IMR-90 (cell line): ENCODE results near the gene COG3. TPM values are rescaled to one million over a fixed set of nuclear protein-coding genes. Genes with fewer than 3 reads are reported as not detected.

Source experiments
- ATAC-seq: fragments of 200-7000 bp; cut with Tn5 transposase; 2 replicates; pipeline ENCODE4 v1.9.1; 2020; ENCODE audit warnings: low read depth, mild to moderate bottlenecking, moderate library complexity
- BruUV-seq: library from RNA; stranded (reverse); fragments of 400-500 nt; replicated peaks from 2 replicates; lab custom pipeline; 2021; lab: Mats Ljungman, UMichigan
- CTCF ChIA-PET: fragments of 300-600 bp; formaldehyde crosslinking; extraction: SDS; loops from one replicate; lab custom pipeline; 2021; ENCODE audit warnings: antibody characterized with exemption; lab: Yijun Ruan, JAX
- POLR2A ChIA-PET: fragments of 300-600 bp; sonication (Branson Sonifier 250); formaldehyde crosslinking; loops from one replicate; lab custom pipeline; 2022; ENCODE audit warnings: antibody characterized with exemption; ENCODE audit not compliant: unreplicated experiment; lab: Charles Lee
- DNase-seq: peaks from one replicate; pipeline ENCODE4 v3.0.0; 2013
- H2AFZ ChIP-seq: replicated peaks from 2 replicates; pipeline ENCODE3; 2013; ENCODE audit warnings: low read length, mild to moderate bottlenecking; ENCODE audit not compliant: poor library complexity
- H2AK5ac ChIP-seq: 2 replicates; pipeline ENCODE4 v1.6.1; 2013; ENCODE audit warnings: low read depth, low read length, inconsistent platforms
- H2AK9ac ChIP-seq: replicated peaks from 2 replicates; pipeline ENCODE3; 2013; ENCODE audit warnings: mild to moderate bottlenecking, low read depth, low read length, moderate library complexity; ENCODE audit not compliant: poor library complexity
- H2BK120ac ChIP-seq: 2 replicates; pipeline ENCODE4 v1.6.1; 2013; ENCODE audit warnings: low read depth, low read length, inconsistent platforms
- H2BK15ac ChIP-seq: 3 replicates; pipeline ENCODE4 v1.6.1; 2013; ENCODE audit warnings: low read depth, low read length, inconsistent platforms
- H2BK20ac ChIP-seq: 2 replicates; pipeline ENCODE4 v1.6.1; 2013; ENCODE audit warnings: low read depth, mild to moderate bottlenecking, inconsistent platforms, low read length, moderate library complexity
- H2BK5ac ChIP-seq: 2 replicates; pipeline ENCODE4 v1.6.1; 2013; ENCODE audit warnings: mild to moderate bottlenecking, low read depth, low read length, inconsistent platforms; ENCODE audit not compliant: poor library complexity, severe bottlenecking
- H3K14ac ChIP-seq: replicated peaks from 2 replicates; pipeline ENCODE4 v1.6.1; 2013; ENCODE audit warnings: low read depth, low read length, inconsistent platforms
- H3K18ac ChIP-seq: 2 replicates; pipeline ENCODE4 v1.6.1; 2013; ENCODE audit warnings: low read depth, low read length, control low read depth
- H3K23ac ChIP-seq: 2 replicates; pipeline ENCODE4 v1.6.1; 2013; ENCODE audit warnings: low read depth, low read length, inconsistent platforms
- H3K27ac ChIP-seq: 2 replicates; pipeline ENCODE4 v1.5.1; 2013; ENCODE audit warnings: mild to moderate bottlenecking, control low read depth, low read length; ENCODE audit not compliant: insufficient read depth
- H3K27me3 ChIP-seq: 2 replicates; pipeline ENCODE4 v1.6.1; 2013; ENCODE audit warnings: low read length; ENCODE audit not compliant: control insufficient read depth, insufficient read depth
- H3K36me3 ChIP-seq: 2 replicates; pipeline ENCODE4 v1.6.1; 2013; ENCODE audit warnings: low read length, mixed read lengths; ENCODE audit not compliant: control insufficient read depth, insufficient read depth
- H3K4ac ChIP-seq: 2 replicates; pipeline ENCODE4 v1.6.1; 2013; ENCODE audit warnings: low read depth, low read length, inconsistent platforms
- H3K4me1 ChIP-seq: 2 replicates; pipeline ENCODE4 v1.6.1; 2013; ENCODE audit warnings: low read length, mixed read lengths; ENCODE audit not compliant: control insufficient read depth, insufficient read depth
- H3K4me2 ChIP-seq: 2 replicates; pipeline ENCODE4 v1.6.1; 2013; ENCODE audit warnings: low read depth, mild to moderate bottlenecking, control low read depth, low read length, moderate library complexity
- H3K4me3 ChIP-seq: 2 replicates; pipeline ENCODE4 v1.5.1; 2013; ENCODE audit warnings: low read depth, mild to moderate bottlenecking, control low read depth, low read length, moderate library complexity; ENCODE audit not compliant: insufficient read depth
- H3K56ac ChIP-seq: 2 replicates; pipeline ENCODE4 v1.6.1; 2013; ENCODE audit warnings: low read length, inconsistent platforms; ENCODE audit not compliant: insufficient read depth; ENCODE audit errors: extremely low read depth
- H3K79me1 ChIP-seq, 2 experiments: 2 replicates each; pipeline ENCODE4 v1.6.1; 2013; ENCODE audit warnings: low read length in 2 of 2, inconsistent platforms in 1 of 2, low read depth in 1 of 2
- H3K9ac ChIP-seq: 2 replicates; pipeline ENCODE4 v1.6.1; 2013; ENCODE audit warnings: low read depth, low read length, control low read depth
- H3K9me1 ChIP-seq: 2 replicates; pipeline ENCODE4 v1.6.1; 2013; ENCODE audit warnings: low read length, inconsistent platforms; ENCODE audit not compliant: insufficient read depth
- H3K9me3 ChIP-seq: 2 replicates; pipeline ENCODE4 v1.6.1; 2013; ENCODE audit warnings: low read length; ENCODE audit not compliant: control insufficient read depth, insufficient read depth
- H4K20me1 ChIP-seq: 2 replicates; pipeline ENCODE4 v1.6.1; 2013; ENCODE audit warnings: low read length, inconsistent platforms; ENCODE audit not compliant: insufficient read depth
- H4K5ac ChIP-seq: 2 replicates; pipeline ENCODE4 v1.6.1; 2013; ENCODE audit warnings: mild to moderate bottlenecking, low read depth, low read length, control low read depth
- H4K8ac ChIP-seq, 2 experiments: 2 replicates each; pipeline ENCODE4 v1.6.1; 2013; ENCODE audit warnings: low read depth in 2 of 2, low read length in 2 of 2, control low read depth in 1 of 2, inconsistent platforms in 1 of 2
- H4K91ac ChIP-seq: 2 replicates; pipeline ENCODE4 v1.6.1; 2013; ENCODE audit warnings: low read depth, low read length, inconsistent platforms; ENCODE audit not compliant: insufficient read depth
- BHLHE40 ChIP-seq: fragments of 150-350 bp; IDR thresholded peaks from 2 replicates; pipeline ENCODE4 v1.6.1; 2016; ENCODE audit warnings: mild to moderate bottlenecking, low read depth, low read length
- CHD1 ChIP-seq: IDR thresholded peaks from 2 replicates; pipeline ENCODE4 v1.6.1; 2012; ENCODE audit warnings: low read depth, low read length, improper control_type of control experiment
- MAFK ChIP-seq: IDR thresholded peaks from 2 replicates; pipeline ENCODE4 v1.6.1; 2012; ENCODE audit warnings: low read depth, low read length, improper control_type of control experiment
- MAZ ChIP-seq: IDR thresholded peaks from 2 replicates; pipeline ENCODE4 v1.6.1; 2012; ENCODE audit warnings: low read depth, mild to moderate bottlenecking, low read length, improper control_type of control experiment, moderate library complexity, borderline replicate concordance
- MXI1 ChIP-seq: IDR thresholded peaks from 2 replicates; pipeline ENCODE4 v1.6.1; 2012; ENCODE audit warnings: low read depth, mild to moderate bottlenecking, low read length, moderate library complexity, borderline replicate concordance
- POLR2A ChIP-seq: IDR thresholded peaks from 2 replicates; pipeline ENCODE4 v1.6.1; 2012; ENCODE audit warnings: mild to moderate bottlenecking, low read depth, low read length
- SMC3 ChIP-seq: fragments of 150-350 bp; IDR thresholded peaks from 2 replicates; pipeline ENCODE4 v1.6.1; 2016; ENCODE audit warnings: low read depth, mild to moderate bottlenecking, antibody characterized with exemption, low read length, moderate library complexity
- WGBS, 2 experiments: methylation state at CpG; one replicate each; pipeline versions ENCODE4 v1.1.5 to v1.1.7; 2013; ENCODE audit warnings: missing lambda C conversion rate in 2 of 2; ENCODE audit not compliant: insufficient read length in 1 of 2; ENCODE audit errors: extremely low coverage in 2 of 2; 5-methylcytosine and 5-hydroxymethylcytosine counted together
- dilution Hi-C: fragments of 300-500 bp; cut with HindIII; formaldehyde crosslinking; loops from one replicate; pipeline ENCODE4 v1.14.3; 2018; ENCODE audit warnings: low sequenced_read_pairs; ENCODE audit not compliant: unreplicated experiment
- in situ Hi-C: fragments of 300-500 bp; cut with MboI; formaldehyde crosslinking; loops from 3 replicates; pipeline ENCODE4 v1.14.3; 2019; ENCODE audit warnings: low sequenced_read_pairs, inconsistent platforms, mixed read lengths
- intact Hi-C: fragments of 100-400 bp; cut with micrococcal nuclease; formaldehyde crosslinking; loops from 2 replicates; pipeline ENCODE4 v1.10.0; 2022
- polyA plus RNA-seq, 3 experiments: library from polyadenylated mRNA; depleted of rRNA; stranded (reverse); fragments of >200 nt; gene quantifications; 2 replicates each; pipeline ENCODE4 v1.2.3, GENCODE V29; 2012; ENCODE audit warnings: low replicate concordance in 1 of 3
- total RNA-seq: library from RNA; depleted of rRNA; stranded (reverse); fragments of >200 nt; gene quantifications from 2 replicates; pipeline ENCODE4 v1.2.3, GENCODE V29; 2012
- TF ChIP-seq, protein P1 (sequence below): fragments of 150-350 bp; IDR thresholded peaks from 2 replicates; pipeline ENCODE4 v1.6.1; 2016; ENCODE audit warnings: low read depth, mild to moderate bottlenecking, low read length, moderate library complexity, borderline replicate concordance

The COG3 gene
- total and polyA plus RNA-seq, 2 of the 4 experiments (the other 2 are of a cell fraction): 21.7 to 31.9 TPM

DNA sequence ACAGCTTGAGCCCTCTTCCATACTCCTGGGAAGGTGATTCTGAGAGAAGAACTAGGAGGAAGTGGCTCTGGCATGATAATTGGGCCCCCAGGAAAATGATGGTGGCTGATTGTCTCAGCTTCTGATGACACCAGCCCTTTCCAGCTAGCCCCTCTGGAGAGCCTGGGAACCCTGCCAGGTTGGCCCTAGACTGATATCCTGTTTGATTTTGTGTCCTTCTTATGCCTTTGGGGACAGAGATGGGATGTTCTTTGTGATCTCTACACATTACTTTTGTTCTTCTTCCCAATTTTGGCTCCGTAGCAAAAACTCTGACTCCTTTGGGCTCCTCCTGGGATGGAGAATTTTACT lies 111.1 kb downstream of the COG3 start:
- Histone ChIP-seq H3K56ac (no peak overlapping the region), H2BK120ac (no peak overlapping the region), H3K36me3 (no peaks in the 10 kb centered on the region), H2BK20ac (no peak overlapping the region), H4K8ac (no peak overlapping the region), H4K91ac (no peak overlapping the region), H2AK9ac (no peak overlapping the region), H3K79me1 (no peaks in the 10 kb centered on the region), H3K14ac (no peak overlapping the region), H4K5ac (no peak overlapping the region), H2BK5ac (no peak overlapping the region), H3K9me1 (no peaks in the 10 kb centered on the region), H3K4me1 (no peaks in the 10 kb centered on the region), H3K18ac (no peak overlapping the region), H3K27ac (no peak overlapping the region), H4K20me1 (no peaks in the 10 kb centered on the region), H2AFZ (no peak overlapping the region), H3K4ac (no peak overlapping the region), H3K23ac (no peak overlapping the region), H3K27me3 (peaks cover 16% of the 10 kb centered on the region), H3K4me2 (no peak overlapping the region), H3K9me3 (no peaks in the 10 kb centered on the region), H2AK5ac (no peak overlapping the region), H3K9ac (no peak overlapping the region), H2BK15ac (no peak overlapping the region), H3K4me3 (no peak overlapping the region)
- ChIA-PET POLR2A (no interaction called here), CTCF (no interaction called here)
- WGBS, 2 experiments: no CpG with 5 or more reads among the region's 1 CpG
- DNase-seq (no peak), ATAC-seq (no peak)
- no peak for TF ChIP-seq CHD1
- no peak for TF ChIP-seq MXI1
- TF ChIP-seq SMC3: no peak
- TF ChIP-seq BHLHE40: no peak
- TF ChIP-seq POLR2A: no peak
- TF ChIP-seq, protein P1, sequence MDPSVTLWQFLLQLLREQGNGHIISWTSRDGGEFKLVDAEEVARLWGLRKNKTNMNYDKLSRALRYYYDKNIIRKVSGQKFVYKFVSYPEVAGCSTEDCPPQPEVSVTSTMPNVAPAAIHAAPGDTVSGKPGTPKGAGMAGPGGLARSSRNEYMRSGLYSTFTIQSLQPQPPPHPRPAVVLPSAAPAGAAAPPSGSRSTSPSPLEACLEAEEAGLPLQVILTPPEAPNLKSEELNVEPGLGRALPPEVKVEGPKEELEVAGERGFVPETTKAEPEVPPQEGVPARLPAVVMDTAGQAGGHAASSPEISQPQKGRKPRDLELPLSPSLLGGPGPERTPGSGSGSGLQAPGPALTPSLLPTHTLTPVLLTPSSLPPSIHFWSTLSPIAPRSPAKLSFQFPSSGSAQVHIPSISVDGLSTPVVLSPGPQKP: no peak
- TF ChIP-seq MAFK: no peak
- no peak for TF ChIP-seq MAZ
- intact Hi-C loops (no loop called here), in situ Hi-C loops (no loop called here), dilution Hi-C loops (no loop called here)
- BruUV-seq: no TSS peak
